DMS53 treated with DMSO at 0.1 percent for 48 hours (cell line): Measurements from ENCODE around the gene TRIM32.

ENCODE experiments used
- DNase-seq: peaks from one replicate; lab custom pipeline; 2025; ENCODE audit not compliant: unreplicated experiment; lab: John Stamatoyannopoulos, UW

Gene TRIM32

GRCh38 chr9:116704470-116704869, 17.4 kb downstream of the TRIM32 start:
- DNase-seq: no peak

GRCh38 chr9:116705531-116705930, 18.4 kb downstream of the TRIM32 start:
- no peak for DNase-seq

DNA sequence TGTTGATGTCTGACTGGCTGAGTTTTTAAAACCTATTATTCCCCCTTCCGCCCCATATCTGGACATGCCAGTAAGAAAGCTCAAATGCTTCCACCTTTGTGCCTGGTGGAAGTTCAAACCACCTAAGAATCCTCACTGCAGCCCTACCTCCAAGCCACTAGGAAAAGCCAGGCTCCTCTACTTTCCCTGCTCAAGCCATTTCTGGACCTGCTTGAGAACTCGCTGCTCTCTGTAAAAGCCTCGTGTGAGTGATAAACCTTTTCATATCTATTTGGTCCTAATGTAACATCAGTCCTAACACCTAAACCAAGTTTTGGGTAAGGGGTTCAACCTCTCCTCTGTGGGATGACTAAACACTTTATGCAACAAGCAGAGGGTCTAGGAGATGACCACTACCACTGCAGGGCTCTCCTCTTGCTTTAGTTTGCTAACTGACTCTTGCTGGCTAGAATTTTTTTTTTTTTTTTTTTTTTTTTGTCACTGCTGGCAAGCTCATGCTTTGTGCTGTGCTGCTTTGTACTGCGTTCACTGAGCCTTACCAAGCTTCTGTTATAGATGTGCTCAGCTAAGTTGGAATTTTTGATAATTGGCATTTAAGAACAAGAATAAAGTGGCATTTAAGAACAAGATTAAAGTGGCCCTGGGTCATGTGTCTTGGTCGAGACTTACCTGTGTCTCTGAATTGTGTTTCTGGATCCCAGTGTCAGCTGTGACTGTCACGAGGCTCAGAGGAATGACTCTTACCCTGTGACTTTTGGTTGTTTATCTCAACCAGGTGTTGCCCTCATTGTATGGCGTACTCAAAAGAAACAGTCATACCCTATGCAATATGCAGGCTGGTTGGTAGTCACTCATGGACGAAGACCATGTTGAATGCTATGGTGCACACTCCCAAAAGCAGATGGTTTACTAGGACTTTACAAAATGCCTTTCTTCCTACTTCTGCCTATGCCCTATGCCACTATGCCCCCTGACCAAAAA, 19.5 kb downstream of the TRIM32 start:
- no peak for DNase-seq

GRCh38 chr9:116712781-116713180, 25.7 kb downstream of the TRIM32 start:
- DNase-seq: no peak

DNA sequence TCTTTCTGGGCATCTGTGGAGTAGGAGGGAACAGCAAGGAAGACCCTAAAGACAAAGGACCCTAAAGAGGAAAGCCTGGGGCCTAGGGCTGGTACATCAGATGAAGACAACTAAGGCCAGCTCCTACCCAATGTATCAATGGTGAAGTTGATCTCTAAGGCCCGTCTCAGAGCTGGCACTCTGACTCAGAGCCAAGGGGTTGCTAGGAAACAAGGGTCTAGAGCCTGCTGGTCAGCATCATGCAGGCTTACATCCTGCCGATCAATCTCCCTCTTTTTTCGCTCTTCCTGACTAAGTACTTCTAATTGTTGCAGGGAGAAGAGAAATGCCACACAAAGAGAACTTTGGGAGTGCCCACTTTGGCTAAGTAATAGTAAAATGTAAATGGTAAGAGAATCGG, 26.2 kb downstream of the TRIM32 start:
- DNase-seq: no peak

DNA sequence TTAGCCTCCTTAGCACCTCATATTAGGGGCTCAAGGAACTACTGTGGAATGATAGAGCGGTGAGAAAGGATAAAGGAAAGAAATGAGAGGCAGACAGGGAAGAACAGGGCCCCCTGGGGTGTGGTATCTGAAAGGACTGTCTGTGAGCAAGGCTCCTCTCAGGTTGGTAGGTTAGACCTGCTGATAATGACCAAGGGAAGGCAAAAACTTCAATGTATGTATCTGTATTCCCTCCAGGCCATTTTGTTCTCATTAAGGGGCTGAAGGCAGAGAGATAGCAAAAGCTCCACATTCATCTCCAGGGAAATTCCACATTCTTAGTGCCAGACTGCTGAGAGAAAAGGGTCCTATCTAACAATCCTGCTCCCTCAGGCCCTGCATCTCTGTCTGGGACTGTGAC, 28.6 kb downstream of the TRIM32 start:
- DNase-seq: no peak

GRCh38 chr9:116716438-116716837, 29.3 kb downstream of the TRIM32 start:
- no peak for DNase-seq

DNA sequence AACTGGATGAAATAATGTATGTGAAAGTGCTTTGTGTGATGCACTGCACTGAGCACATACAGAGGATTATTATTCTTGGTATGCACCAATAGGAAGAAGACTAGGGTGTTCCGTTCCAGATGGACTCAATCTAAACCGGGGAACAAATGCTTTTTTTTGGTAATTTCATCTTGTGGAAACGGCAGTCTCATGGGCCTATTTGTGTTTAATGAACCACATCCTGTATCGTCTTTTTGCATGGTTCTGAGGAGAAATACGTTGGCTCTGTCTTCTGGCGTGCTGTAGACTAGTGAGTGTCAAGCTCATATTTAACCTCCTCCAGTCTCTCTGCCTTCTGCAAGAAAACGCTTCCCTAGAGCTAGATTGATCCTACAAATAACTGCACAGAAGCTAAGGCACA, 30.0 kb downstream of the TRIM32 start:
- no peak for DNase-seq

- no peak for DNase-seq
Observed at GRCh38 chr9:116718111-116718510, 31.0 kb downstream of the TRIM32 start.

DNA sequence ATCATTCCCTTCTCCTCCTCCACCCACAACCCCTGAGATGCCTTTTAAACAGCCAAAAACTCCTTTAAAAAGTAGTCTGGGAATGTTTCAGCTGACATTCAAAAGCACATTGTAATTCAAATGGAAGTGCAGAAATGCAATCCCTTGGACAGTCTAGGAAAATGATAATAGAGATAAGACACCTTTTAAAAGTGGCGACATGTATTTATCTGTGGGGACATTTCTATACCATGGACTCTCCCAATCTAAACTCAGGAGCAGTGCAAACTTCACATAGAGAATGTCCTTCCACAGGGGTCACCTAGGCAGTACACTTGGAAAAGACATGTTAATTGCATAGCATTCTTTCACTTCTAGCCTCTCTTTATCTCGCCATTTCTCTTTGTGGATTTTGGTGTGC, 33.0 kb downstream of the TRIM32 start:
- DNase-seq: no peak

DNA sequence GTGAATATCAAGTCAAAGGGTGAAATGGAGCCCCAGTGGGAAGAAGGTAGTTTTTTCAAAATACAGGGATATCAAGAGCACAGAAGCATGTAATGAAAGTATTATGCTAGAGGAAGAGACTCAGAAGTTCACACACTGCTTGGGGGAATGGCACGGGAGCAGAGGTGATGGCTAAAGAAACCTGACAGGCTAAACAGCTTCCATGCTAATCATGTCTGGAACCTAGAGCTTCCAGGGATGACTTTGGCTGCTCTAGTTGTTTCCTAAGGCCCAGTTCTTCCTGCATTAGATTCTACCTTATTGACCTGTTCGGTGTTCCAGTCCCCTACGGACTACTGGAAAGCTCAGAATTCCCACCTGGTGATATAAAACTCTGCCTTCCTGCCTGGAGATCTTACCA, 34.3 kb downstream of the TRIM32 start:
- DNase-seq: no peak

DNA sequence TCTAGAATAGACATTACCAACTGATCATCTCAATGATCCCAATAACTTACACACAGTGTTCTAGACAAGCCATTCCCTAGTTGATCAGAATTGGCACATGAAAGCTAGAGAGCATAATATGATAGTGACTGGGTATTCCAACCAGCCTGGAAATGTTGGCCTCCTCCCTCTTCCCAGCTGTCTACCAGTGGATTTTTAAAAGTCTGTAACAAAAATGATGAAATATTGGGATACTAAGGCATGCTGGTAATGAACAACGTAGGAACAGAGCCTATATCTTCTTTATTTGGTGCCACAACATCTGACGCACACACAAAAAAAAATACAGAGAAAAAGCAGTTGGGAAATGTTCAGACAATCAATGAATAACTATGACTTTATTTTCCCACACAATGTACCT, 34.8 kb downstream of the TRIM32 start:
- DNase-seq: no peak

DNA sequence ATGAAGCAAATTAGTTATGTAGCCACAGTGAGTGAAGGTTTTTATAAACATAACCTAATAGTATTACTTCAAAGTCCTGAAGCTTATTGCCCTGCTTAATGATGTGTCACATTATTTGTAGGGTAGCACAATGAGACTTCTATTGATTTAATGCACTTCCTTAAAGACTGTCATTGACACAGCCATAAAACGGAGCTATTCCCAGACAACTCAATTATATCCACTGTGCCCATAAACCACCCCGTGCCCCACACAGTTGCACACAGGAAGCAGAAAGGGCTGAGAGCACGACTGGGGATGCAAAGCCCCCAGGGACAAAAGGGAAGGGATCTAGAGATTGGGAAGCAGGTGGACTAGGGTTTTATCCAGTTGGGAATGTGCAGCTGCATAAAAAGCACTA, 37.0 kb downstream of the TRIM32 start:
- no peak for DNase-seq

DNA sequence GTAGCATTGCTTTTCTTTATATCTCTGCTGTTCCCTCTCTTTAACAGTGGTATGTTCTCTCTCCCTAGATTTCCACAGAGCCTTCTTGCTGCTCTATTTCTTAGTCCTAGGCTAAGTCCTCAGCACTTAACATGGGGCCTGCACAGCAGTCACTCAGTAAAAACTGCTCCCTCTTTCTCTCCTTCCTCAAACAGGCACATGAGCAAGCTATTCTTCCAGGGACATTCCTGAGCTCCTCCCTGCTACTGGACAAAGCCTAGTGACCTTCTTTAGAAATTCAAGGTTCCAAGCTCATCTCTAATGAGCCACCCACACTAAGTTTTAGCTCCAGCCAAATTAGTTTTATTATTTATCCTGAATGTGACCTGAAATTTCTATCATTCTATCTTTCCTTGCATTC, 39.5 kb downstream of the TRIM32 start:
- no peak for DNase-seq

DNA sequence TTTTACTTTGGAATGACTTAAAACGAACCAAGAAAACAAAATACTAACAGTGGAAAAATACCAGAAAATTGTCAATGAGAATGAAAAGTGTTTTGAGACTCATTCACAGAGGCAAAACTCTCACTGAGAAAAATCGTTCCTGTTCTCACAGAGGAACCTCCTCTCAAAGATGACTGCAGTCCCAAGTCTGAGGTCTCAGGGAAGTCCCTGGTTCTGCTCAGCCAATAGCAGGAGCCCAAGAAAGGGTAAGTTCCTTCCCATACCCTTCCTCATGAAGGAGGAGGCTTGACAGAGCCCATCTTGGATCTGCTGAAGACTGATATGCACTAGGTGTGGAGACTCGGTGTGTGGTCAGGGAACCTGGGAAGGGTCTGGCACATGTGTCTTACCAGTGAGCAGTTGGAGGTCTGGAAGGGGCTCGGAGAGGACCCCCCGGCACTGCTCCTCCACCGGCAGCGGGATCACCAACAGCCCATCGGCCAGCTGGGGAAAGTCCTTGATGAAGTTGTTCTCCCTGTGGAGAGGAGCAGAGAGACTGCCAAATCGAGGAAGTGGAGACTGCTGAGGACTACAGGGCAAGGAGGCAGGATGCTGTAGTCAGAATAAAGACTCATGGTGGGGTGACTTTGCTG, 46.0 kb downstream of the TRIM32 start:
- no peak for DNase-seq

DNA sequence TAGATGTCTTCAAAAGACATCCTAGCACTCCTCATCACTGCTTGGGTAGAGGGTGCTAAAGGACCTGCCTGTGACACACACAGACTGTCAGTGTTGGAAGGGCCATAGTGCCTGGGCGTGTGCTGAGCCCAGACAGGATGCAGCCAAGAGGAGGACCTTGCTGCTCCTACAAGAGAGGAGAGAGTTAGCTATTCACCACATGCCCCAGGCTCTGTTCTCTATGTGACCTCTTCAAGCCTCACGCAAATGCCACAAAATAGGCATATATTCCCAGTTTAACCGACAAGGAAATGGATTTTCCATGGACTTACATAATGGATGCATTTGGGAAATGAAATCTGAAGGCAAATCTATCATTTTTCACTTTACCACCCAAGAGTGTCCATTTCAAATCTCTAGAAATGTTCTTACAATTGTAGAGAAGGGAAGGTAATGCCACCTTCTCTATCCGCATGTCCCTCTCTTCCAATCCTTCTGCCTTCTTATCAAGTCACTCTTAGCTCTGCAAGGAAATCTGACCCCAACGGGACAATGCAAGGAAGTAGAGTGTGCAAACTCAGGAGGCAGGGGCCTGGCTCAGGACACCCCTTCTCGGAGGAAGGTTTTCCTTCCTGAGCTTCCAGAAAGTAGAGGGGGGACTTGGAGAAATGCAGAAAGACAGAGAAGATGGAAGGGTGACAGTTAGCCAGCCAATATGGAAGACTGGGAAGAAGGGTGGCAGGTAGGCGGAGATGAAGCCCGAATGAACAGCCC, 49.5 kb downstream of the TRIM32 start:
- no peak for DNase-seq

DNA sequence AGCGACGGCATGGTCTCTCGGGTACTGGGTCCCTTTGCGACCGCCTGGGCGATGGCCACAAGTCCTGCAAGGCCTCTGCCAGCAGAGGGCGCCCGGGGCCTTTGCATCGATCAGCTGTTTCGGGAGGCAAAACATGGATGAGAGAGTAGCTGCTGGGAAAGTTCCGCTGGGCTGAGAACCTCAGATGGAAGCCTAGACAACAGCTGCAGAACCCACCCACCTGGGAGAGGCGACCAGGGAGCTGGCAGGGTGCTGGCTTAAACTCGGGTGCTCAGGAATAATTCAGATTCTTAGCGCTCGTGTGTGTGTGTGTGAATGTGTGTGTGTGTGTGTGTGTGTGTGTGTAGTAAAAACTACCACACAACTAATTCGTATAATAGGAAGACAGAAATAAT, 50.0 kb downstream of the TRIM32 start:
- peak; percentile 58 for DNase-seq

DNA sequence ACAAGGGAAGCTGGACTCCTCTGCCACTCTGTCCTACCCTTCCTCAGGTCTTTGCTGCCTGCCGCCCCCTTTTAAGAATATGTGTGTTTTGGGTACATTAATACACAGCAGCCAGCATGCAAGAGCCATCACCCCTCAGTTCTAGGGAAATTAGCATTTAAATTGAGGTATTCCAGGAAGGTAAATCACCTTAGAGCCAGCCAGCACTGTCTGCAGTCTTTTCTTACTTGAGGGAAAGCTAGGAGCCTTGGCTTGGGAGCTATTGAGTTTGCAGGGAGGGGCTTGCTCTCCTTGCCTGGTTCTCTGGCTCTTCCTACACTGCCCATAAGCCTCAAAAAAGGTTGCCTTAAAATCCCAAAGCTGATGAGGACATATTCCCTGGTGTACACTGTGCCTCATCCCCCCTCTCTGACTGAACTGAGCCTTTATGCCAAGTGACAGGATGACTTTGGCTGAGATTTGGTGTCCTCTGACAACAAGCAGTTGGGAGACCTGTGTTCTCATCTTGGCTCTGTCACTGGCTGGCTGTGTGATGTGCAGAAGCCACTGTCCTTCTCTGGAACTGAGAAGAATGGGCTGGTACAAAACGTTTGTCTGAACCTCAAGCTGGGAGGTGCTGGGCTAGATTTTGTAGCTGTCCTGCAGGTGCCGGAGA, 54.1 kb downstream of the TRIM32 start:
- no peak for DNase-seq

GRCh38 chr9:116741742-116742141, 54.6 kb downstream of the TRIM32 start:
- no peak for DNase-seq

- no peak for DNase-seq
Observed at GRCh38 chr9:116749176-116749575, 62.1 kb downstream of the TRIM32 start.

DNA sequence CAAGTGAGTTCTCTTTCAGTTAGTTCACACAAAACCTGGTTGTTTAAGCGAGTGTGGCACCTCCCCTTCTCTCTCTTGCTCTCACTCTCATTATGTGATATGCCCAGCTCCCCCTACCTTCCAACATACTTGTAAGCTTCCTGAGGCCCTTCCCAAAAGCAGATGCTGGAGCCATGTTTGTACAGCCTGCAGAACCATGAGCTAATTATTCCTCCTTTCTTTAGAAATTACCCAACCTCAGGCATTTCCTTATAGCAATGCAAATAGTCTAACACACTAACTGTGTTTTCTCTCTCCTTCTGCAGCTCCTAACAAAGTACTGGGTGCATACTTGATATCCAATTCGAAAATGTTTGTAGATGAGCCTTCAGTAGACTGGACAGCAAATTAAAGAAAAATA, 62.7 kb downstream of the TRIM32 start:
- no peak for DNase-seq
